OCI-LY3 (cell line): ENCODE measurements around the gene ST7.

Source experiments
- H2AFZ ChIP-seq: fragments of 200-600, 300-600 bp; shearing (Covaris generic); 2 replicates; pipeline ENCODE4 v1.6.0; 2014; ENCODE audit warnings: antibody characterized with exemption, low read depth, low read length
- H3K27ac ChIP-seq: fragments of 200-600, 300-600 bp; sonication (generic); 2 replicates; pipeline ENCODE4 v1.5.1; 2014; ENCODE audit warnings: mild to moderate bottlenecking, low read length, moderate library complexity, mixed read lengths
- H3K27me3 ChIP-seq: fragments of 200-600, 300-600 bp; sonication (generic); 2 replicates; pipeline ENCODE4 v1.6.1; 2014; ENCODE audit warnings: low read depth, low read length, mixed read lengths
- H3K36me3 ChIP-seq: fragments of 200-600, 300-600 bp; sonication (generic); replicated peaks from 2 replicates; pipeline ENCODE3; 2014; ENCODE audit warnings: low read depth, low read length, mixed read lengths
- H3K4me1 ChIP-seq: fragments of 300-600, 200-600 bp; sonication (generic); 2 replicates; pipeline ENCODE4 v1.6.1; 2014; ENCODE audit warnings: low read length, mixed read lengths
- H3K4me2 ChIP-seq: fragments of 200-600, 300-600 bp; sonication (generic); 2 replicates; pipeline ENCODE4 v1.6.1; 2014; ENCODE audit warnings: low read length, mixed read lengths
- H3K4me3 ChIP-seq: fragments of 300-600, 200-600 bp; sonication (generic); 2 replicates; pipeline ENCODE4 v1.5.1; 2014; ENCODE audit warnings: antibody characterized with exemption, mild to moderate bottlenecking, low read length, moderate library complexity
- H3K79me2 ChIP-seq: fragments of 300-600, 200-600 bp; shearing (Covaris generic); 2 replicates; pipeline ENCODE4 v1.6.1; 2014; ENCODE audit warnings: mild to moderate bottlenecking, low read length, mixed read lengths
- H3K9ac ChIP-seq: fragments of 300-600, 200-600 bp; shearing (Covaris generic); 2 replicates; pipeline ENCODE4 v1.6.0; 2014; ENCODE audit warnings: mild to moderate bottlenecking, low read length, moderate library complexity
- H3K9me3 ChIP-seq: fragments of 200-600, 300-600 bp; shearing (Covaris generic); 2 replicates; pipeline ENCODE4 v1.6.1; 2014; ENCODE audit warnings: low read length, mixed read lengths; ENCODE audit not compliant: insufficient read depth
- H4K20me1 ChIP-seq: fragments of 200-600, 300-600 bp; sonication (generic); 2 replicates; pipeline ENCODE4 v1.6.1; 2016; ENCODE audit warnings: low read length, mixed read lengths; ENCODE audit not compliant: insufficient read depth
- EZH2phosphoT487 ChIP-seq: fragments of 200-600 bp; shearing (Covaris generic); IDR thresholded peaks from 2 replicates; pipeline ENCODE4 v1.6.1; 2018; ENCODE audit warnings: antibody characterized with exemption, mixed run types, low read depth
- TF ChIP-seq, protein P1 (sequence below): fragments of 200-600, 300-600 bp; sonication (generic); IDR thresholded peaks from 2 replicates; pipeline ENCODE4 v1.5.1; 2014; ENCODE audit warnings: antibody characterized with exemption, low read length, low read depth

ST7 gene

DNA sequence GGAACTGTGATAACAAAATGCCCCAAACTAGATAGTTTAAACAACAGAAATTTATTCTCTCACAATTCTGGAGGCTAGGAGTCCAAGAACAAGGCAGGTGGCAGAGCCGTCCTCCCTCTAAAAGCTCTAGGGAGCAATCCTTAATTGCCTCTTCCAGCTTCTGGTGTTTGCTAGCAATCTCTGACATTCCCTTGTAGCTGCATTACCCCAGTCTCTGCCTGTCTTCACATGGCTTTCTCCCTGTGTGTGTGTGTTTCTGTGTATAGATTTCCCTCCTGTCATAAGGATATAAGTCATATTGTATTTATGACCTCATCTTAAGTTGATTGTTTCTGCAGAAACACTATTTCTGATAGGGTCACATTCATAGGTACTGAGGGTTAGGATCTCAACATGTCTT is 192.0 kb downstream of the ST7 start:
- H2AFZ ChIP-seq = no peak overlapping the region
- H3K4me2 ChIP-seq = no peak overlapping the region
- no peak overlapping the region for H3K4me3 ChIP-seq
- H4K20me1 ChIP-seq = peaks cover 2% of the 10 kb centered on the region; the same call in 1 of the 2 replicates
- H3K79me2 ChIP-seq = no peaks in the 10 kb centered on the region
- H3K9me3 ChIP-seq = no peaks in the 10 kb centered on the region
- no peak for TF ChIP-seq EZH2phosphoT487
- no peak overlapping the region for H3K27ac ChIP-seq
- no peaks in the 10 kb centered on the region for H3K4me1 ChIP-seq
- H3K36me3 ChIP-seq = peaks cover 23% of the 10 kb centered on the region
- no peaks in the 10 kb centered on the region for H3K27me3 ChIP-seq
- H3K9ac ChIP-seq = no peak overlapping the region

DNA sequence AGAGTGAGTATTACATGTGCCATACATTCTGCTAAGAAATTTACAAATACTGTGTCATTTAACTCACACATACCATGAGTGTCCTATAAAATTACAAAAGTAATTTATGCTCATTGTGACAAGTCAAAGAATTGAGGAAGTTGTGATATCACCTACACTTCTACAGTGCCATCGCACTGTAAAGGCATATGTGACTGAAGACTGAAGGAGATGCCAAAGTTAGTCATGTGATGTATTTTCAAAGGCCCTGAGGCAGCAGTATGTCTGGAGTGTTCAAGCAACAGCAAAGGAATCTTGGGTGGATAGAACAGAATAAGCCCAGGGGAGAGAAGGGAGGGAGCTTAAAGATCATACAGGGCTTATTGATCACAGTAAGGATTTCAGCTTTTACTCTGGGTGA is 192.8 kb downstream of the ST7 start:
- no peak overlapping the region for H2AFZ ChIP-seq
- no peaks in the 10 kb centered on the region for H3K79me2 ChIP-seq
- no peak overlapping the region for H3K4me2 ChIP-seq
- H3K9me3 ChIP-seq = no peaks in the 10 kb centered on the region
- TF ChIP-seq, protein P1, sequence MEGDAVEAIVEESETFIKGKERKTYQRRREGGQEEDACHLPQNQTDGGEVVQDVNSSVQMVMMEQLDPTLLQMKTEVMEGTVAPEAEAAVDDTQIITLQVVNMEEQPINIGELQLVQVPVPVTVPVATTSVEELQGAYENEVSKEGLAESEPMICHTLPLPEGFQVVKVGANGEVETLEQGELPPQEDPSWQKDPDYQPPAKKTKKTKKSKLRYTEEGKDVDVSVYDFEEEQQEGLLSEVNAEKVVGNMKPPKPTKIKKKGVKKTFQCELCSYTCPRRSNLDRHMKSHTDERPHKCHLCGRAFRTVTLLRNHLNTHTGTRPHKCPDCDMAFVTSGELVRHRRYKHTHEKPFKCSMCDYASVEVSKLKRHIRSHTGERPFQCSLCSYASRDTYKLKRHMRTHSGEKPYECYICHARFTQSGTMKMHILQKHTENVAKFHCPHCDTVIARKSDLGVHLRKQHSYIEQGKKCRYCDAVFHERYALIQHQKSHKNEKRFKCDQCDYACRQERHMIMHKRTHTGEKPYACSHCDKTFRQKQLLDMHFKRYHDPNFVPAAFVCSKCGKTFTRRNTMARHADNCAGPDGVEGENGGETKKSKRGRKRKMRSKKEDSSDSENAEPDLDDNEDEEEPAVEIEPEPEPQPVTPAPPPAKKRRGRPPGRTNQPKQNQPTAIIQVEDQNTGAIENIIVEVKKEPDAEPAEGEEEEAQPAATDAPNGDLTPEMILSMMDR = no peak
- no peak for TF ChIP-seq EZH2phosphoT487
- no peak overlapping the region for H3K4me3 ChIP-seq
- peaks cover 16% of the 10 kb centered on the region for H3K36me3 ChIP-seq
- H3K9ac ChIP-seq = no peak overlapping the region
- peaks cover 4% of the 10 kb centered on the region; the same call in 1 of the 2 replicates for H4K20me1 ChIP-seq
- H3K27ac ChIP-seq = no peak overlapping the region
- H3K27me3 ChIP-seq = no peaks in the 10 kb centered on the region
- H3K4me1 ChIP-seq = no peaks in the 10 kb centered on the region

DNA sequence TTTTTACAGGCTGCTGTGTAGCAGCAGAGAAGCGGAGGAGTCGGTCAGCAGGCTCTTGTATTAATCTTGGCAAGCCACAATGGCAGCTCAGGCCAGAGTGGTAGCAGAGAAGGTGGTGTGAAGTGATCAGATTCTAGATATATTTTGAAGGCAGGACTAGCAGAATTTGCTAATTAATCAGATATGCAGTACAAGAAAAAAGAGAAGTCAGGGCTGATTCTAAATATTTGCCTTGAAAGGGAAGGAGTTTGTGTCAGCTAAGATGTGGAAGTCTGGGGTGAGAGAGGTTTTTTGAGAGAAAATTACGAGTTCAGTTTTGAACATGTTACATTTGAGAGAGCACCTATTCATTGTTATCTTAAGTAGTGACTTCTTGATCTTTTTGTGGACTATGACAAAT is 193.2 kb downstream of the ST7 start:
- Histone ChIP-seq H2AFZ (no peak overlapping the region), H3K36me3 (peaks cover 16% of the 10 kb centered on the region), H3K27me3 (no peaks in the 10 kb centered on the region), H3K4me2 (no peak overlapping the region), H3K9ac (no peak overlapping the region), H3K9me3 (no peaks in the 10 kb centered on the region), H3K79me2 (no peaks in the 10 kb centered on the region), H3K27ac (no peak overlapping the region), H3K4me3 (no peak overlapping the region), H4K20me1 (peaks cover 8% of the 10 kb centered on the region; the same call in 1 of the 2 replicates), H3K4me1 (no peaks in the 10 kb centered on the region)
- TF ChIP-seq, protein P1 = no peak
- no peak for TF ChIP-seq EZH2phosphoT487

DNA sequence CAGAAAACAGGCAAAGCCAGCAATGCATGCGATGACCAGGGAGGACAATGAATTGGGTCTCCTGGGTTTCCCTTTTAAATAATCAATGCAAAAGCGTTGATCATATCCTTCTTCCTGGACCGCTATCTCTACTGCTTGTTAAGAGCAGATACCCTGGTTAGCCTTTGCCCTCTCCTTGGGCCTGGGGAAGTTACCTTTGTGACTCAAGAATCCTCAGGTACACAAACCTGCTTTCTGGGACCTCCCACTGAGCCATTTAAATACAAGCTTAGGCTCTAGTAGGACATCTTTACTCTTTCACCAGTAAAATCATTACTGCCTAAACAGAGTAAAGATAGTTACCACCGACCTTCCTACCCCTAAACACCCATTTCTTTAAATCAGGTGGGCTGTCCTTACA is 195.7 kb downstream of the ST7 start:
- TF ChIP-seq, protein P1 = no peak
- no peak for TF ChIP-seq EZH2phosphoT487
- H3K79me2 ChIP-seq = no peaks in the 10 kb centered on the region
- H3K27ac ChIP-seq = no peak overlapping the region

DNA sequence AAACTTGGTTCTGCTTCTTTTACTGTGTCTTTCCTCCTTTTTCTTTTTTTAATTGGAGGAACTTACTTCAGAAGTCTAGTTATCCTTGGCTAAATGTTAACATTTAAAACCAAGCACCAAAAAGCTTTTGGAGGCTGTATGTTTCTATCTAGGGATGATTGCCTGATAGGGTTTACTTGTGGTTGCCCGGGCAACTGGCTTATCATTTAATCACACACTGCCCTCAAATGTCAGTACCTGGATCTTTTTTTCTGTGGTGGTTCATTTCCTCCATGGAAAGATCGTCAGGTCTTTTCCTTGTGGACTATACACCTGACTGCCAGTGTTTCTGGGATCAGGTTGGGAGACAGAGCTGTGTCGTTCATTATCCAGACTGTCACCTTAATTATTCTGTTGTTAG is 196.4 kb downstream of the ST7 start:
- TF ChIP-seq, protein P1 = no peak
- TF ChIP-seq EZH2phosphoT487 = no peak
- Histone ChIP-seq H2AFZ (no peak overlapping the region), H3K9me3 (no peaks in the 10 kb centered on the region), H3K27me3 (no peaks in the 10 kb centered on the region), H3K4me3 (no peak overlapping the region), H3K36me3 (peaks cover 20% of the 10 kb centered on the region), H3K79me2 (no peaks in the 10 kb centered on the region), H3K27ac (no peak overlapping the region), H3K9ac (no peak overlapping the region), H3K4me2 (no peak overlapping the region), H3K4me1 (no peaks in the 10 kb centered on the region), H4K20me1 (peaks cover 12% of the 10 kb centered on the region; the same call in 1 of the 2 replicates)

More for the DNA sequence above, 195.7 kb downstream of the ST7 start:
- Histone ChIP-seq H3K4me2 (no peak overlapping the region), H3K9ac (no peak overlapping the region), H3K27me3 (no peaks in the 10 kb centered on the region), H3K4me3 (no peak overlapping the region), H3K4me1 (no peaks in the 10 kb centered on the region), H3K9me3 (no peaks in the 10 kb centered on the region), H4K20me1 (peaks cover 12% of the 10 kb centered on the region; the same call in 1 of the 2 replicates), H3K36me3 (peaks cover 17% of the 10 kb centered on the region), H2AFZ (no peak overlapping the region)
